GM12874 (cell line): ENCODE data around the gene AP2A1.

Experiments used
- TF ChIP-seq, protein P1 (sequence below): IDR thresholded peaks from 2 replicates; pipeline ENCODE4 v1.5.1; 2011; ENCODE audit warnings: low read depth, mild to moderate bottlenecking, control low read depth, low read length, moderate library complexity; ENCODE audit not compliant: insufficient read depth

Gene AP2A1

DNA sequence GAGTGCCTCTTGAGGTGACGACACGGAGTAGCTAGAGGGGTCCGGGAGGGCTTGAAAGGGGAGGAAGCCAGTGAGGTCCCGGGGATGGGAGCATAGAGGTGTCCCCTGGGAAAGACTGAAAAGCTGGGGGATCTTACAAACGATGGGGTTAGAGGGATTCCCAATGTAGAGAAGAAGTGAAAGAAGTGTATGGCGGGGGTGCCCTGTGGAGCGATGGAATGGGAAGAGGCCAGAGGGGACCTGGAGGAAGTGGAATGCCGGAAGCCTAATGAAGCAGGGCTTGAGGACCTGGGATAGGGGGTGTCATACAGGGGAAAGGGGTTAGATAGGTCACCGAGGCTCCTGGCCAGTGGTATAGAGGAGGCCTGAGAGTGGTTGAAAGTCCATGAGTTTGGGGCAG lies 580 bp downstream of the AP2A1 start:
- TF ChIP-seq, protein P1, sequence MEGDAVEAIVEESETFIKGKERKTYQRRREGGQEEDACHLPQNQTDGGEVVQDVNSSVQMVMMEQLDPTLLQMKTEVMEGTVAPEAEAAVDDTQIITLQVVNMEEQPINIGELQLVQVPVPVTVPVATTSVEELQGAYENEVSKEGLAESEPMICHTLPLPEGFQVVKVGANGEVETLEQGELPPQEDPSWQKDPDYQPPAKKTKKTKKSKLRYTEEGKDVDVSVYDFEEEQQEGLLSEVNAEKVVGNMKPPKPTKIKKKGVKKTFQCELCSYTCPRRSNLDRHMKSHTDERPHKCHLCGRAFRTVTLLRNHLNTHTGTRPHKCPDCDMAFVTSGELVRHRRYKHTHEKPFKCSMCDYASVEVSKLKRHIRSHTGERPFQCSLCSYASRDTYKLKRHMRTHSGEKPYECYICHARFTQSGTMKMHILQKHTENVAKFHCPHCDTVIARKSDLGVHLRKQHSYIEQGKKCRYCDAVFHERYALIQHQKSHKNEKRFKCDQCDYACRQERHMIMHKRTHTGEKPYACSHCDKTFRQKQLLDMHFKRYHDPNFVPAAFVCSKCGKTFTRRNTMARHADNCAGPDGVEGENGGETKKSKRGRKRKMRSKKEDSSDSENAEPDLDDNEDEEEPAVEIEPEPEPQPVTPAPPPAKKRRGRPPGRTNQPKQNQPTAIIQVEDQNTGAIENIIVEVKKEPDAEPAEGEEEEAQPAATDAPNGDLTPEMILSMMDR, result no peak

DNA sequence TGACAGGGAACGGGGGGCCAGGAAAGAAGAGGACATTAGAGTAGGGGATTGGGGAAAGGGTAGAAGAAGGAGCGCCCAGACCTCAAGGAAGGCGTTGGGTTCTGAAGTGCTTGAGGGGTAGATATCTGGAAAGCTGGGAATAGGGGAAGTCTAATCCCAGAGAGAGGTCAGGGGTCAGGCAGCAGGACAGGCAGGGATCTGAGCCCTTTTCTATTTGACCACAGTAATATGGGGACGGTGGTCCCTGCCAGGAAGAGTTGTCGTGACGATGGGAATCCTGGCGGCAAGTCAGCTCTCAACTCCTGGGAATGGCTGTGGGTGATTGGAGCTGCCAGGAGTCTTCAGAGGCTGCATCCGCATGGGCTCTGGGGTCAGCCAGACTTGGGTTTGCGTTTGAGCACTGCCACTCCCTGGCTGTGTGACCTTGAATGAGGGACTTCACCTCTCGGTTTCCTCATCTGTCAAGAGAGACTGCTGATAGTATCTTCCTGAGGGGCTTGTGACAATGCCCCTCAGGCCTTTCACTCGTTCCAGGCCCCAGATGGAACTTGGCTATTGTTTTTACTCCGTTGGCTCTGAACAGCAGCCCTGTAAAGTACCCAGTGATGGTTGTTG lies 1.3 kb downstream of the AP2A1 start:
- TF ChIP-seq, protein P1, result no peak

DNA sequence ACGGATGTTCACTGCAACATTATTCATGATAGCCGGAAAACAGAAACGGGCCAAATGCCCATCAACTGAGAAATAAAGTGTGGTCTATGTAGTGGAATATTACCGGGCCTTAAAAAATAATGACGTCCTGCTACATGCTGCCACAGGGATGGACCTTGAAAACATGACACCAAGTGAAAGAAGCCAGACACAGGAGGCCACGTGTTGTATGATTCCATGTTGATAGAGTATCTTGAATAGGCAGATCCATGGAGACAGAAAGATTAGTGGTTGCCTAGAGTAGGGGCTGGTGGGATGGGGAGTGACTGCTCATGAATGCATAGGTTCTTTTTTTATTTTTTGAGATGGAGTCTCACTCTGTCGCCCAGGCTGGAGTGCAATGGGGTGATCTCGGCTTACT lies 3.7 kb downstream of the AP2A1 start:
- TF ChIP-seq, protein P1, result no peak

DNA sequence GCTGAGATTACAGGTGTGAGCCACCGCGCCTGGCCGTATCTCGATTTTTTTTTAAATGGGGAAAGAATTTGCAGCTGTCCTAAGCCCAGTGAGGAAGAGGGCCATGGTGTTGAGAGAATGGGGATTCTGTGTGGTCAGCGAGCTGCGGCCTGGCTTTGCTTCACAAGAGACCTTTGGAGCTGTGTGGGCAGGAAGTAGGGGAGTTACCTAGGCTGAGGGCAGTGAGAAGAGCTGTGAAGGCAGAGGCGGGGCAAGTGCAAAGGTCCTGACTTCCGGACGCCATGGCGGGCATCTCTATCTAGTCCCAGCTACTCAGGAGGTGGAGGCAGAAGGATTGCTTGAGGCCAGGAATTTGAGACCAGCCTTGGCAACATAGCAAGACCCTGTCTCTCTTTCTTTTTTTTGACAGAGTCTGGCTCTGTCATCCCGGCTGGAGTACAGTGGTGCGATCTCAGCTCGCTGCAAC lies 4.9 kb downstream of the AP2A1 start:
- TF ChIP-seq, protein P1, result no peak

DNA sequence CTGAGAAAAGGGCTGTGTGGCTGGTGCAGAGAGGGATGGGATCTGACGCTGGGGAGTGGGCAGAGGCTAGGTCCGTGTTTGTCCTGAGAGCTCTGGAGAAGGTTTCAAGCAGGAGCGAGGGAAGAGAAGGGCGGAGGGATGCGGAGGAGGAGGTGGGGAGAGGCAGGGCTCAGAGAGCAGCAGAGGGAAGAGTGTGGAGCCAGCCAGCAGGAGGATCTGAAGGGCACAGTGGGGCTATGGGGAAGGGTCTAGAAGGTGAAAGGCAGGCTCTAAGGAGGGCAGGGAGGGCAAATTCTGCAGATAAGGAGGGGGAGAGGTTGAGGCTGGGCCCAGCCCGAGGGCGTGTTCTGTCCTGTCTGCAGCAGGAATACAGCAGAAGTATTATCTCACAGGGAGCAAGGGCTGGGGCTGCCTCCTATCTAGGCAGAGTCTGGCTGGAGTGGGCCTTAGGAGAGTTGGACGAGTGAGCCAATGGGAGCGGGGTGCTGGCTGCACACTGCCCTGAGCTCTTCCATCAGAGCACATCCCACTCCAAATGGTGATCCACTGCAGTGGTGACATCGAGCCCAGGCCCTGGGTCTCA lies 6.1 kb downstream of the AP2A1 start:
- TF ChIP-seq, protein P1, result no peak

DNA sequence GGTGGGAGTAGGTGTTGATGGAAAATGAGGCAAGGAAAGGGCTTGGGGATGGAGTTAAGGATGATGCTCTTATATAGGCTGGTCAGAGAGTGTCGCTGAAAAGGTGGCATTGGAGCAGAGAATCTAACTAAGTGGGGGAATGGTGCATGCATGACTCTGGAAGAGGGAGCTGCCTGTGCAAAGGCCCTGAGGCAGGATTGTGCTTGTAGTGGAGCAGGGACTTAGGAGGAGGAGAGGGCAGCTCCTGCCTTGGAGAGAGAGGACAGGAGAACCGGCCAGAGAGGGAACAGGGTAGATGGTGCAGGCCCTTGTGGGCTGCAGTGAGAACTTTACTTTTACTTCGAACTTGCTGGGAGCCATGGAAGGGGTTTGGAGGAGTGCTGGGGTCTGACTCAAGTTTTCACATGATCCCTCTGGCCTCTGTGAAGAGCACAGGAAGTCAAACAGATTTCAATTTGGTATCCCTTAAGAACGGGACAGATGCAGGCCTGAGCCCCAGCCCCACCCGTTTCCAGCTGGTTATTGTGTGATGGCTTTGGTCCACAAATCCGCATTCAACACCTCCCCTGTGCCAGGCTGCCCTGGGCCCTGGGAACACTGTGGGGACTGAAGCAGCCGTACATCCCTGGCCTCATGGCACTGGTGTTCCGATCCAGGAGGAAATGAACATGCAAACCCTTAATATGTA lies 7.0 kb downstream of the AP2A1 start:
- TF ChIP-seq, protein P1, result no peak

DNA sequence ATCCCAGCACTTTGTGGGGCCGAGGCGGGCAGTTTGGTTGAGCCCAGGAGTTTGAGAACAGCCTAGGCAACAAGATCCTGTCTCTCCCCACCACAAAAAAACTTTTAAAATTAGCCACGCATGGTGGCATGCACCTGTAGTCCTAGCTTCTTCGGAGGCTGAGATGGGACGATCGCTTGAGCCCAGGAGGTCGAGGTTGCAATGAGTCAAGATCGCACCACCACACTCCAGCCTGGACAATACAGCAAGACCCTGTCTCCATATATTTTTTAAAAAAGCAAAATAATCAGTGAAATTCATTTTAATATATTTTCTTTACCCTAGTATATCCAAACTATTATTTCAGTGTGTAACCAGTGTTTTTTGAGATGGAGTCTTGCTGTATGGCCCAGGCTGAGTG lies 8.2 kb downstream of the AP2A1 start:
- TF ChIP-seq, protein P1, result no peak
